H7 (cell line): ENCODE data around the gene TAF1A. TPM values are rescaled to one million over a fixed set of nuclear protein-coding genes. Genes with fewer than 3 reads are reported as not detected.
A peak's percentile ranks its signal among the peaks of the same experiment; 100 is the strongest.
"Not testable (repeated sequence)": the region's sequence is repeated elsewhere in the genome, so short reads cannot be mapped to it uniquely, and the experiment has no call there.

Experiments used
- DNase-seq: peaks from one replicate; pipeline ENCODE4 v3.0.0; 2012
- H3K27me3 ChIP-seq: 2 replicates; pipeline ENCODE4 v1.6.0; 2011; ENCODE audit warnings: mild to moderate bottlenecking, low read length; ENCODE audit not compliant: control insufficient read depth, insufficient read depth
- H3K36me3 ChIP-seq: replicated peaks from 2 replicates; pipeline ENCODE4 v1.5.1; 2011; ENCODE audit warnings: low read length; ENCODE audit not compliant: control insufficient read depth, insufficient read depth
- H3K4me3 ChIP-seq: 2 replicates; pipeline ENCODE4 v1.5.1; 2011; ENCODE audit warnings: low read depth, mild to moderate bottlenecking, control low read depth, low read length, moderate library complexity; ENCODE audit not compliant: insufficient read depth
- total RNA-seq: library from RNA; depleted of rRNA; stranded (reverse); fragments of >200 nt; shearing (Covaris generic); gene quantifications from 2 replicates; pipeline ENCODE4 v1.2.3, GENCODE V29; 2014

TAF1A gene
- total RNA-seq, 1 experiment from 2014 or later = 20.6 TPM

DNA sequence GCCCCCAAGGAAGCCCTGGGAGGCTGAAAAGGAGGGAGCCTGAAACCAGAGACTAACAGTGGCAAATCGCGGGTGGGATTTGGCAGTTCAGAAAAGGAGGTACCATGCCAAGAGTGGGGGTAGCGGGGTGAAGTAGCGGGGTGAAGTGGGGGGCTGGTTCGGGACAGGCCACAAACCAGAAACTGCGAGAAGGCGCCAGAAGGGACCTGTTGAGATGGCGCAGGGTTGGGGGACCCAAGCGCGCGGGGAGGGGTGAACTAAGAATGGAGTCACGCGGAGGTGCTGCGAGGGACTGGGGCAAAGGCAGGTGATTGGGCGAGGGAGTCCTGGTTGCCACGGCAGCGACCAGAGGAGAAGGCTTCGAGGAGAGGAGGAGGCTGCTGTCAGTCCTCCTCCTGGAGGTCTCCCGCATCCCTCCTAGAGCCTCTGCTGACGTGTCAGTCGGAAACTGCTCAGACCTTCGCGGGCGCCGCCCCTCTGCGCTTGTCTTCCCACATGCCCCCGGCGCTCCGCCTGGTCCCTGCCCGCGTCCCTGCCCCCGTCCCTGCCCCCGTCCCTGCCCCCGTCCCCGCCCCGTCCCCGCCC is 27.7 kb upstream of the TAF1A start:
- Histone ChIP-seq H3K4me3 (peak overlapping the region; percentile 47), H3K27me3 (peaks cover 12% of the 10 kb centered on the region; the same call in 1 of the 2 replicates)
- DNase-seq = peak; percentile 94

DNA sequence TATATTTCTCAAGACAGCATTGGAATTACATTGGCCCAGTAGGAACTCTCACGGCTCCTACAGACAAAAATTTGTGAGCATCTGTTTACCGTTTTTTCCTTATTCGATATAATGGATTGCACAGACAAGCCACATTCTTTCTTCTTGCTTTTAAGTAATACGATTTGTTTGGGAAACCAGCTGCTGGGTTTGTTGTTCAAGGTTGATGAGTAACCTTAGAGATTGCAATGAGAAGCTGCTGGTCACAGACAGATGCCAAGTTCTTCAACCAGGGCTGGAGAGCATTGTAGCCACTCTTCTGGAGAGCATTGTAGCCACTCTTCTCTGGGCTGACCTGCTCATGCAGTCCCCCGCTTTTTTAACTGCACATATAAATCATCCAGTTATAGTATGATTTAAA is 26.8 kb upstream of the TAF1A start:
- no peaks in the 10 kb centered on the region for H3K36me3 ChIP-seq
- DNase-seq = no peak
- H3K4me3 ChIP-seq = no peak overlapping the region
- peaks cover 12% of the 10 kb centered on the region; the same call in 1 of the 2 replicates for H3K27me3 ChIP-seq

More for the DNA sequence above, 27.7 kb upstream of the TAF1A start:
- H3K36me3 ChIP-seq = no peaks in the 10 kb centered on the region

DNA sequence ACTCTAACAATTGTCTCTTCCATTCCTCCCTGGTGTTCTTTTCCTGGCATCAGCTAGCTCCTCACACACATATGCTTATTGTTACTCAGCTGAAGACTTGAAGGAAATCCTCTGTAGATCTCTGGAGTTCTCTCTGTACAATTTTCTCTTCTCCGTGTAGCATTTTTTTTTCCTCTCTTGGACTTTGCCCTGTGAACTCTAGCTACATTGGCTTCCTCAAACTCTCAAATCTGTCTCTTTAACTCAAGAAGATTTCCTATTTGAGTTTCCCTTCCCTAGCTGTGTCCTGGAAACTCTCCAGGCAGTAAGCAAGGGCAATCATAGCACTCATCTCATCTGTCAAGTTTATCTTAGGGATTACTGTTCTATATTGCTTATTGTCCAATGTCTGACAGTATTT is 23.9 kb upstream of the TAF1A start:
- no peak overlapping the region for H3K4me3 ChIP-seq
- no peak for DNase-seq
- H3K27me3 ChIP-seq = peaks cover 9% of the 10 kb centered on the region; the same call in 1 of the 2 replicates
- no peaks in the 10 kb centered on the region for H3K36me3 ChIP-seq

GRCh38 chr1:222610728-222611127 is 21.0 kb upstream of the TAF1A start:
- Histone ChIP-seq H3K4me3 (no peak overlapping the region), H3K27me3 (peaks cover 5% of the 10 kb centered on the region; the same call in 1 of the 2 replicates), H3K36me3 (no peaks in the 10 kb centered on the region)
- no peak for DNase-seq

- H3K27me3 ChIP-seq, H3K36me3 ChIP-seq, DNase-seq, H3K4me3 ChIP-seq: not testable (repeated sequence)
Measured at GRCh38 chr1:222609111-222609510, 19.4 kb upstream of the TAF1A start.

DNA sequence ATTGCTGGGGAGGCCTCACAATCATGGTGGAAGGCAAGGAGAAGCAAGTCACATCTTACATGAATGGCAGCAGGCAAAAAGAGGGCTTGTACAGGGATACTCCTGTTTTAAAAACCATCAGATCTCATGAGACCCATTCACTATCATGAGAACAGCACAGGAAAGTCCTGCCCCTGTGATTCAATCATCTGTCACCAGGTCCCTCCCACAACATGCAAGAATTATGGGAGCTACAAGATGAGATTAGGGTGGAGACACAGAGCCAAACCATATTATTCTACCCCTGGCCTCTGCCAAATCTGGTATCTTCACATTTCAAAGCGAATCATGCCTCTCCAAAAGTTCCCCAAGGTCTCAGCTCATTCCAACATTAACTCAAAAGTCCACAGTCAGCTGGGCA is 17.0 kb upstream of the TAF1A start:
- DNase-seq = no peak
- no peaks in the 10 kb centered on the region for H3K27me3 ChIP-seq
- H3K4me3 ChIP-seq = no peak overlapping the region
- no peaks in the 10 kb centered on the region for H3K36me3 ChIP-seq

GRCh38 chr1:222601257-222601656 is 11.5 kb upstream of the TAF1A start:
- DNase-seq = no peak
- Histone ChIP-seq H3K27me3 (no peaks in the 10 kb centered on the region), H3K36me3 (no peaks in the 10 kb centered on the region), H3K4me3 (no peak overlapping the region)

- Histone ChIP-seq H3K27me3 (no peaks in the 10 kb centered on the region), H3K36me3 (no peaks in the 10 kb centered on the region), H3K4me3 (no peak overlapping the region)
- no peak for DNase-seq
Measured at GRCh38 chr1:222600281-222600680, 10.5 kb upstream of the TAF1A start.

DNA sequence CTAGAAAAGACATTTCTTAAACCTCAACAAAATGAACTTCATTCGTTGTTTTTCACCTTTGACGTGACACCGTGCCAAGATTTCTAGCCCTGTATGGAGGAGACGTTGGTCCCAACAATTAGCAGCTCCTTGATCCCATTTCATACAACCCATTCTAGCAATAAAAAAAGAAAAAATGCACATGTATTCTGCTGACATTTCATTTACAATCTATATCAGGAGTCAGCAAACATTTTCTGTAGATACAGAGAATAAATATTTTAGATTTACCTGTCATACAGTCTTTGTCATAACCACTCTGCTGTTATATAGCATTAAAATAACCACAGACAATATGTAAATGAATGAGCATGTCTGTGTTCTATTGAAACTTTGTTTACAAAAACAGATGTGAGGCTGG is 7.0 kb upstream of the TAF1A start:
- Histone ChIP-seq H3K36me3 (no peaks in the 10 kb centered on the region), H3K27me3 (no peaks in the 10 kb centered on the region), H3K4me3 (no peak overlapping the region)
- no peak for DNase-seq

GRCh38 chr1:222594789-222595188 is 5.1 kb upstream of the TAF1A start:
- H3K27me3 ChIP-seq = no peaks in the 10 kb centered on the region; the same call in 1 of the 2 replicates
- no peaks in the 10 kb centered on the region for H3K36me3 ChIP-seq
- H3K4me3 ChIP-seq = no peak overlapping the region
- DNase-seq = no peak

- Histone ChIP-seq H3K4me3 (no peak overlapping the region), H3K27me3 (no peaks in the 10 kb centered on the region; the same call in 1 of the 2 replicates), H3K36me3 (no peaks in the 10 kb centered on the region; the same call in 1 of the 2 replicates)
- no peak for DNase-seq
Measured at GRCh38 chr1:222592171-222592570, 2.4 kb upstream of the TAF1A start.

- DNase-seq = no peak
- Histone ChIP-seq H3K36me3 (peaks cover 6% of the 10 kb centered on the region), H3K27me3 (no peaks in the 10 kb centered on the region; the same call in 1 of the 2 replicates), H3K4me3 (no peak overlapping the region)
Measured at GRCh38 chr1:222588135-222588534, 1.6 kb downstream of the TAF1A start.

- no peak for DNase-seq
- H3K27me3 ChIP-seq = no peaks in the 10 kb centered on the region; the same call in 1 of the 2 replicates
- no peak overlapping the region for H3K4me3 ChIP-seq
- peaks cover 6% of the 10 kb centered on the region for H3K36me3 ChIP-seq
Measured at GRCh38 chr1:222586842-222587241, 2.9 kb downstream of the TAF1A start.

- no peaks in the 10 kb centered on the region for H3K27me3 ChIP-seq
- no peak for DNase-seq
- H3K36me3 ChIP-seq = peaks cover 6% of the 10 kb centered on the region
- H3K4me3 ChIP-seq = no peak overlapping the region
Measured at GRCh38 chr1:222583079-222583478, 6.7 kb downstream of the TAF1A start.

GRCh38 chr1:222582099-222582774 is 7.5 kb downstream of the TAF1A start:
- no peaks in the 10 kb centered on the region for H3K27me3 ChIP-seq
- H3K36me3 ChIP-seq = peaks cover 6% of the 10 kb centered on the region

More at GRCh38 chr1:222582099-222582774, 7.5 kb downstream of the TAF1A start:
- no peak overlapping the region for H3K4me3 ChIP-seq
- DNase-seq = no peak
